22Rv1 (cell line): ENCODE results near the gene RBM44.

Source experiments
- ZFX ChIP-seq: fragments of 450-650 bp; IDR thresholded peaks from 2 replicates; pipeline ENCODE4 v1.6.1; 2017; ENCODE audit warnings: antibody characterized with exemption, borderline replicate concordance
- TF ChIP-seq, protein P1 (sequence below): fragments of 450-650 bp; IDR thresholded peaks from 2 replicates; pipeline ENCODE4 v1.5.1; 2017; ENCODE audit warnings: mild to moderate bottlenecking

DNA sequence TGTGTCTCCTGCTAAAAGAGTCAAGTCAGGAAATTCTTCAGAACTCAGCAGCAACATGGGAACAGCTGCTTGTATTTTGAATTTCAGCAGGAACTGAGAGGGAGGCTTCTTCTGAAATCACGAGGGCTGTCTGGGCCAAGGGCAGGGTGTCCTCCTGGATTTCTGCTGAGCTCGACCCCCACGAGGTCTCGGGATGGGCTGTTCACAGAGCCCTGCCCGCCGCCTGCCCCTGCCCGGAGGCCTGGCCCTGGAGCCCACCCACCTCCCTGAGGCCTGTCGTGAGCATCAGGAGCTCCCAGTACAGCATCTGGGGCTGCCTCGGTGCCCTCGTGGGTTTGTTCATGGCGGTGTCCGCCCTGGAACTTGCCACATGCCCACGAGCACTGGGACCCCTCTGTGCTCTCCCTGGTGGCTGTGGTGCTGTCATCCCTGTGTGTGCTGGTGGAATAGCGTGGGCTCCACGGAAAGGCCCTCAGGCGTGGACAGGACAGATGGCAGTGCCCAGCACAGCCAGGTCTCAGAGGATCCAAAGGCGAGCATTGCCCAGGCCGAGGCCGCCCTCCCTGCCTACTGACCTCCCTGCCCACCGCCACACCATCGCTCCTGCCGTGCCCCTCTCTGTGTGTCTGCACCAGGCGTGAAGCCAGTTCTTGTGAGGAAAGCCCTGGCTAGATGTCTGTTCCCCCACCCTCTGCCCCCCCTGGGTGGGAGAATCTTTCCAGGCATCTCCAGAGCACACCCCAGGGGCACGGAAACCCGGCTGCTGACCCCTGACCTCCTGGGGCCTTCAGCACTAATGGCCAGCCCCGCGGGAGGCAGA is 86.7 kb downstream of the RBM44 start:
- TF ChIP-seq, protein P1, sequence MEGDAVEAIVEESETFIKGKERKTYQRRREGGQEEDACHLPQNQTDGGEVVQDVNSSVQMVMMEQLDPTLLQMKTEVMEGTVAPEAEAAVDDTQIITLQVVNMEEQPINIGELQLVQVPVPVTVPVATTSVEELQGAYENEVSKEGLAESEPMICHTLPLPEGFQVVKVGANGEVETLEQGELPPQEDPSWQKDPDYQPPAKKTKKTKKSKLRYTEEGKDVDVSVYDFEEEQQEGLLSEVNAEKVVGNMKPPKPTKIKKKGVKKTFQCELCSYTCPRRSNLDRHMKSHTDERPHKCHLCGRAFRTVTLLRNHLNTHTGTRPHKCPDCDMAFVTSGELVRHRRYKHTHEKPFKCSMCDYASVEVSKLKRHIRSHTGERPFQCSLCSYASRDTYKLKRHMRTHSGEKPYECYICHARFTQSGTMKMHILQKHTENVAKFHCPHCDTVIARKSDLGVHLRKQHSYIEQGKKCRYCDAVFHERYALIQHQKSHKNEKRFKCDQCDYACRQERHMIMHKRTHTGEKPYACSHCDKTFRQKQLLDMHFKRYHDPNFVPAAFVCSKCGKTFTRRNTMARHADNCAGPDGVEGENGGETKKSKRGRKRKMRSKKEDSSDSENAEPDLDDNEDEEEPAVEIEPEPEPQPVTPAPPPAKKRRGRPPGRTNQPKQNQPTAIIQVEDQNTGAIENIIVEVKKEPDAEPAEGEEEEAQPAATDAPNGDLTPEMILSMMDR, result no peak
- TF ChIP-seq ZFX, result no peak
